Measurements from ENCODE around the gene PLCH1. TPM values are rescaled to one million over a fixed set of nuclear protein-coding genes. Genes with fewer than 3 reads are reported as not detected.

The PLCH1 gene
- total RNA-seq, 2 experiments from 2014 or later, result 0.08 to 0.20 TPM

GRCh38 chr3:155423526-155424322, 321.1 kb downstream of the PLCH1 start:
- DNase-seq, result no peak
- Mint-ChIP-seq H3K4me1 (no peaks in the 10 kb centered on the region), H3K9me3 (no peaks in the 10 kb centered on the region), H3K27me3 (no peaks in the 10 kb centered on the region), H3K4me3 (no peak overlapping the region), H3K27ac (no peak overlapping the region), H3K36me3 (ENCODE audit: low read depth) (no peaks in the 10 kb centered on the region)
- ChIA-PET CTCF (no interaction called here), POLR2A (no interaction called here)

DNA sequence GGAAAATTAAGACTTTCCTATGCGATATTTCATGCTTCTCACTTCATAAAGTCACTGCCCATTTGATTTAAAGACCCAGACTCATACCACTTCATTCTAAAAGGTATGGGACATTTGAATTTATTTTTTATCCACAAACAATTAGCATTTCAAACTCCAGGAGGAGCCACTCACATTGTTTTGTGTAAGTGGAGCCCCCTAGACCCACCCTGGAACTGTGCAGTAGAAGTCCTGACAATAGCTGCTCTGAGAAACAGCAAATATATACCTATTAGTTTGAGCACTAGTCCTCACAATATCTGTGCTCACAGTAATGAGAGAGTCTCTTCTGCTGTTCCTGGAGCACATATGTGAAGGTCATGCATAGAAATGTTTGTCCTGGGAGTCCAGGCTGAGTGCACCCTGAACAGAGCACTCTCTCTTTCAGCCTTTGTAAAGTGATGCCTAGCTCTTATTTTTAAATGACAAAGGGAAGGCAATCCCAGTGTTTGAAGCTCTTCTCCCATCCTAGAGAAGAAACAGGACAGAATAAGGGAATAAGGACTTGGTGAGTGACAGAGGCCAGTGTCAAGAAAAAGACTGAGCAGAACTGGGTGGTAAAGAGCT, 323.9 kb downstream of the PLCH1 start:
- no peaks in the 10 kb centered on the region for H3K4me1 Mint-ChIP-seq
- no peak for DNase-seq
- H3K9me3 Mint-ChIP-seq, result no peaks in the 10 kb centered on the region
- H3K4me3 Mint-ChIP-seq, result no peak overlapping the region
- H3K36me3 Mint-ChIP-seq (ENCODE audit: low read depth), result no peaks in the 10 kb centered on the region
- H3K27me3 Mint-ChIP-seq, result no peaks in the 10 kb centered on the region
- H3K27ac Mint-ChIP-seq, result no peak overlapping the region
- ChIA-PET POLR2A (no interaction called here), CTCF (no interaction called here)

GRCh38 chr3:155420406-155420805, 324.5 kb downstream of the PLCH1 start:
- CTCF ChIA-PET, result no interaction called here
- Mint-ChIP-seq H3K4me3 (no peak overlapping the region), H3K27ac (no peak overlapping the region), H3K36me3 (ENCODE audit: low read depth) (no peaks in the 10 kb centered on the region), H3K4me1 (no peaks in the 10 kb centered on the region), H3K9me3 (no peaks in the 10 kb centered on the region), H3K27me3 (no peaks in the 10 kb centered on the region)
- DNase-seq, result no peak
- POLR2A ChIA-PET, result no interaction called here

DNA sequence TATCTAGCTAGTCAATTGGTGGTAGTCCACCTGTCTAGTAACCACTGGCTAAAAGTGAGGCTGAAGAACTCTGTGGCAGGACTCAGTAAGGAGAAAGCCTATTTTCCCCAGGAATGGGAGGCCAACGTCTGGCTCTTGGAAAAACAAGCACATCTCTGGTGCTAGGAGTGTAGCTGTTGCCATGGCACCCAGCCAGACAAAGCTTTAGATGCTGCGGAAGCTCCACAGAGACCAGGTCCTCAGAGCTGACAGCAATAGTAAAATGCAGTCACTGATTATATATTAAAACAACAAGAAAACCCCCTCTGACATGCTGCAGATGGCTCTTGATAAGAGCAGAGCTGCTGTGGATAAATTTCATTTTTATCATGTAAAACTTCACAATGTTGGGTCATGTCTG, 326.5 kb downstream of the PLCH1 start:
- ChIA-PET CTCF (no interaction called here), POLR2A (no interaction called here)
- no peaks in the 10 kb centered on the region for H3K36me3 Mint-ChIP-seq (ENCODE audit: low read depth)
- H3K9me3 Mint-ChIP-seq, result no peaks in the 10 kb centered on the region
- no peak for DNase-seq
- H3K4me1 Mint-ChIP-seq, result no peaks in the 10 kb centered on the region
- H3K4me3 Mint-ChIP-seq, result no peak overlapping the region
- H3K27ac Mint-ChIP-seq, result no peak overlapping the region
- no peaks in the 10 kb centered on the region for H3K27me3 Mint-ChIP-seq

- Mint-ChIP-seq H3K36me3 (ENCODE audit: low read depth) (no peaks in the 10 kb centered on the region), H3K27ac (no peak overlapping the region), H3K4me3 (no peak overlapping the region), H3K9me3 (no peaks in the 10 kb centered on the region), H3K4me1 (no peaks in the 10 kb centered on the region), H3K27me3 (no peaks in the 10 kb centered on the region)
- no peak for DNase-seq
- CTCF ChIA-PET, result no interaction called here
- POLR2A ChIA-PET, result no interaction called here
These were observed 327.8 kb downstream of the PLCH1 start for GRCh38 chr3:155417119-155417517.

GRCh38 chr3:155416500-155417118, 328.3 kb downstream of the PLCH1 start:
- H3K4me3 Mint-ChIP-seq, result no peak overlapping the region
- ChIA-PET CTCF (no interaction called here), POLR2A (no interaction called here)
- no peak overlapping the region for H3K27ac Mint-ChIP-seq
- no peaks in the 10 kb centered on the region for H3K4me1 Mint-ChIP-seq
- DNase-seq, result no peak
- H3K9me3 Mint-ChIP-seq, result no peaks in the 10 kb centered on the region
- H3K27me3 Mint-ChIP-seq, result no peaks in the 10 kb centered on the region
- H3K36me3 Mint-ChIP-seq (ENCODE audit: low read depth), result no peaks in the 10 kb centered on the region

- H3K36me3 Mint-ChIP-seq (ENCODE audit: low read depth), result no peaks in the 10 kb centered on the region
- H3K4me1 Mint-ChIP-seq, result no peaks in the 10 kb centered on the region
- no peaks in the 10 kb centered on the region for H3K27me3 Mint-ChIP-seq
- DNase-seq, result no peak
- CTCF ChIA-PET, result no interaction called here
- no peak overlapping the region for H3K4me3 Mint-ChIP-seq
- no peak overlapping the region for H3K27ac Mint-ChIP-seq
- POLR2A ChIA-PET, result no interaction called here
- H3K9me3 Mint-ChIP-seq, result no peaks in the 10 kb centered on the region
These were observed 332.0 kb downstream of the PLCH1 start for GRCh38 chr3:155412904-155413303.

DNA sequence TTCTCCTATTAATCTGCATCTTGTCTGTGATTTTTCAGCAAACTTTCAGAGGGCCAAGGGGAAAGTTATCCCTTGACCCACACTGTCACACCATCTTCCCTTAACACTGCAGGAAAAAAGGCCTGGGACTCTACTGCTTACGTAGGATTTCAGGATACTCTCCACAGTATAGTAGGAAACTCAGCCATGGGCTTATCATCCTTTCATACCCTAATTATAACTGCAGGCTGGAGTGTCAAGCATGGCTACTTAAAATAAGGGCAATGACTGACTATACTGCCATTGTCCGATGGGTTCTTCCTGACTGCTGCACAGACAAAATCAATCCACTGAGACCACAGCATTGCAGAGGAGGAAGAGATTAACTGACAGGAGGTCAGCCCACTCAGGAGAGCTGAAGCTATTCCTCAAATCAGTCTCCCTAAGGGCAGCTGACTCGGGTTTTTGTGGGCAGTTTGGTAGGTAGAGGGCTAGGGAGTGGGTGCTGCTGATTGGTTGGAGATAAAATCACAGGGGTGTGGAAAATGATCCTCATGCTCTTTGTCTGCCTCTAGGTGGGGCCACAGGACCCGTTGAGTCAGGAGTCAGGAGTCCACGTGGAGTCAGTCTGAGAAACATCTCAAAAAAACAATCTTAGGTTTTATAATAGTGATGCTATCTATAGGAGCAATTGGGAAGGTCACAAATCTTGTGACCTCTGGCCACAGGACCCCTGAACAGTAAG, 333.2 kb downstream of the PLCH1 start:
- Mint-ChIP-seq H3K9me3 (no peaks in the 10 kb centered on the region), H3K4me3 (no peak overlapping the region), H3K27me3 (no peaks in the 10 kb centered on the region), H3K4me1 (no peaks in the 10 kb centered on the region), H3K27ac (no peak overlapping the region), H3K36me3 (ENCODE audit: low read depth) (no peaks in the 10 kb centered on the region)
- DNase-seq, result no peak
- ChIA-PET POLR2A (no interaction called here), CTCF (no interaction called here)

- CTCF ChIA-PET, result no interaction called here
- no peaks in the 10 kb centered on the region for H3K27me3 Mint-ChIP-seq
- no peaks in the 10 kb centered on the region for H3K9me3 Mint-ChIP-seq
- H3K27ac Mint-ChIP-seq, result no peak overlapping the region
- H3K4me1 Mint-ChIP-seq, result no peaks in the 10 kb centered on the region
- no peaks in the 10 kb centered on the region for H3K36me3 Mint-ChIP-seq (ENCODE audit: low read depth)
- POLR2A ChIA-PET, result no interaction called here
- DNase-seq, result no peak
- no peak overlapping the region for H3K4me3 Mint-ChIP-seq
These were observed 335.5 kb downstream of the PLCH1 start for GRCh38 chr3:155409336-155409735.

DNA sequence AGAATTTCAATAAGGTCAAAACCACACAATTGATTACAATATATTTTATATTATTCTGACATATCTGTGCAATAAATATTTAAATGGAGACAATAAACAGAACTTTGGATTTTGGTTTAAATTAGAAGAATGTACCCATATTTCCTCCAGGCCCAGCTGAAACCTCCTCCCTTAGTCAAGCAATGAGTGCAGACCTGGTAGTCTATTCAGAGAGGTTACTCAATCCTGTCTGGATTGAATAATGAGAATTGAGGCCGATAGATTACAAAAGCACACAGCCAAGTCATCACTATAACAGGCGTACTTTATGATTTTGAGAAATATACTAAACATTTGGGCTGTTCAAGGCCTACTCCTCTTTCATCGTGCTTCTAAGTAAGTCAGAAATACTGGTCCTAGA, 336.9 kb downstream of the PLCH1 start:
- no peaks in the 10 kb centered on the region for H3K36me3 Mint-ChIP-seq (ENCODE audit: low read depth)
- CTCF ChIA-PET, result no interaction called here
- H3K9me3 Mint-ChIP-seq, result no peaks in the 10 kb centered on the region
- POLR2A ChIA-PET, result no interaction called here
- no peak for DNase-seq
- H3K4me1 Mint-ChIP-seq, result no peaks in the 10 kb centered on the region
- no peak overlapping the region for H3K4me3 Mint-ChIP-seq
- no peak overlapping the region for H3K27ac Mint-ChIP-seq
- H3K27me3 Mint-ChIP-seq, result no peaks in the 10 kb centered on the region

GRCh38 chr3:155407331-155407730, 337.5 kb downstream of the PLCH1 start:
- ChIA-PET POLR2A (no interaction called here), CTCF (no interaction called here)
- no peak for DNase-seq
- H3K4me1 Mint-ChIP-seq, result no peaks in the 10 kb centered on the region
- H3K27ac Mint-ChIP-seq, result no peak overlapping the region
- no peaks in the 10 kb centered on the region for H3K27me3 Mint-ChIP-seq
- H3K9me3 Mint-ChIP-seq, result no peaks in the 10 kb centered on the region
- H3K36me3 Mint-ChIP-seq (ENCODE audit: low read depth), result no peaks in the 10 kb centered on the region
- no peak overlapping the region for H3K4me3 Mint-ChIP-seq

DNA sequence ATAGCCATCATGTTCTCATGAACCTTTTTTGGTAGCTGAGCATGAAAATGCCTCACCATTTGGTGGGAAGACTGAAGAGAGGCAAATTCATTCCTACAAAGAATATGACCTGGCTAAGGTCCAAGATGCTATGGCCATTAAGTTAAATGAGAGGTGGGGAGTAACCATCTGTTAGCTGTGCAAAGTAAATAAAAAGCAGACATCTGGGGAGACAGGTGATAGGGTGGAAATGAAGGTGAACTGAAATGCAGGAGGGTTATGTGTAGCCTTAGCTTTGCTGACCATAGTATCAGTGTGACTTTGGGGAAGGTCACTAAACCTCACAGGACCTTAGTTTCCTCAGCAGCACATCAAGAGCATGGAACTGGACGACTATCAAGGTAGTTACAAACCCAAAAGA, 340.4 kb downstream of the PLCH1 start:
- H3K27ac Mint-ChIP-seq, result no peak overlapping the region
- H3K36me3 Mint-ChIP-seq (ENCODE audit: low read depth), result no peaks in the 10 kb centered on the region
- H3K27me3 Mint-ChIP-seq, result no peaks in the 10 kb centered on the region
- no peaks in the 10 kb centered on the region for H3K9me3 Mint-ChIP-seq
- ChIA-PET CTCF (no interaction called here), POLR2A (no interaction called here)
- no peak overlapping the region for H3K4me3 Mint-ChIP-seq
- no peak for DNase-seq
- no peaks in the 10 kb centered on the region for H3K4me1 Mint-ChIP-seq

DNA sequence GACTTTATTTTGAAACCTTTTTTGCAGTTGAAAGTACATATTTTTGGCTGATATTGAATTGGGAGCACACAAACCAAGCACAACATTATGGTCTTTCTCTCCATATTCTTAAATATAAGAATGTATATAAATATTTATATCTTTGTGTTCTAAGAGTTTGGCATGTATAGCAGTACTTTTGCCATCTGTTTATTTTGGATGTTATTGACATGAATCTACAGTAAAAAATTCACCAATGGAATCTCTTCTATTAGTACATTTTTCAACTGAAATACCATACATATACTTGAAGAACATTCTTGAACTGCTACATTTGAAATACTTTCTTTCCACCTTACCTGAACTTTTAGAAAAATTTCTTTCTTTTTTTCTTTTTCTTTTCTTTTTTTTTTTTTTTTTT, 342.2 kb downstream of the PLCH1 start:
- Mint-ChIP-seq H3K27ac (no peak overlapping the region), H3K9me3 (no peaks in the 10 kb centered on the region)
- CTCF ChIA-PET, result no interaction called here

More for the DNA sequence above, 342.2 kb downstream of the PLCH1 start:
- H3K27me3 Mint-ChIP-seq, result no peaks in the 10 kb centered on the region
- no peak for DNase-seq
- no peaks in the 10 kb centered on the region for H3K36me3 Mint-ChIP-seq (ENCODE audit: low read depth)
- H3K4me1 Mint-ChIP-seq, result no peaks in the 10 kb centered on the region
- POLR2A ChIA-PET, result no interaction called here
- no peak overlapping the region for H3K4me3 Mint-ChIP-seq
